A549 (cell line): ENCODE data around the gene NRTN.

Experiments
- CHD2 ChIP-seq: fragments of 150-350 bp; IDR thresholded peaks from 2 replicates; pipeline ENCODE4 v1.6.1; 2014; ENCODE audit warnings: low read length; ENCODE audit not compliant: partially characterized antibody
- FOSL2 ChIP-seq, 2 experiments: fragments of 450-650 bp in 1 of 2; fragments of >200 bp in 1 of 2; sonication (Bioruptor Twin) in 1 of 2; formaldehyde crosslinking; IDR thresholded peaks; 2 replicates each; pipeline versions ENCODE4 v1.5.0 to v1.6.1; 2016 to 2020; ENCODE audit warnings: mild to moderate bottlenecking in 1 of 2, moderate library complexity in 1 of 2
- HOXB13 ChIP-seq: fragments of 250-450 bp; sonication (Bioruptor Pico); IDR thresholded peaks from 2 replicates; pipeline ENCODE4 v1.5.0; 2020; ENCODE audit warnings: low read depth, mild to moderate bottlenecking, moderate library complexity
- POLR2A ChIP-seq: IDR thresholded peaks from 2 replicates; pipeline ENCODE4 v1.6.1; 2012; ENCODE audit warnings: mild to moderate bottlenecking, low read length
- RCOR1 ChIP-seq: fragments of 150-350 bp; IDR thresholded peaks from 2 replicates; pipeline ENCODE4 v1.6.1; 2014; ENCODE audit warnings: antibody characterized with exemption, low read length, low read depth
- ZNF302 ChIP-seq: fragments of 250-450 bp; sonication (Bioruptor Pico); IDR thresholded peaks from 2 replicates; pipeline ENCODE4 v1.9.0; 2021; ENCODE audit warnings: inconsistent platforms, mild to moderate bottlenecking, moderate library complexity
- TF ChIP-seq, protein P1 (sequence below): fragments of >200 bp; sonication (Bioruptor Twin); formaldehyde crosslinking; IDR thresholded peaks from 3 replicates; pipeline ENCODE4 v1.5.1; 2016

DNA sequence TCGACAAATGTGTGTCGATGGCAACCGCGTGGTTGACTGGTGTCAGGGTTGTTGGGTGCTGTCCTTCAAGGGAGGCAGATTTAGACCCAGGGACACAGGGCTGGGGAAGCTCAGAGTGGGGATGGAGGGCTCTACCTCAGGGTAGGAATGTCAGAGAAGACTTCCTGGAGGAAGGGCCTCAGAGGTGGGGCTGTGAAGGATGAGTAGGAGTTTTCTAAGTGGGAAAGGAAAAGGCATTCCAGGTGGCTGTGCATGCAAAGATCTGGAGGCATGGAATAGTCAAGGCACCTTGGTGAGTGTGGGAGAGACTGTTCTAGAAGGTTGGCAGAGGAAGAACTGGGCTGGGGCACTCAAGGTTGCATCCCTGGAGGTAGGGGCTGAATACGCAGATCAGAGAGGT lies 2.0 kb downstream of the NRTN start:
- TF ChIP-seq, protein P1, sequence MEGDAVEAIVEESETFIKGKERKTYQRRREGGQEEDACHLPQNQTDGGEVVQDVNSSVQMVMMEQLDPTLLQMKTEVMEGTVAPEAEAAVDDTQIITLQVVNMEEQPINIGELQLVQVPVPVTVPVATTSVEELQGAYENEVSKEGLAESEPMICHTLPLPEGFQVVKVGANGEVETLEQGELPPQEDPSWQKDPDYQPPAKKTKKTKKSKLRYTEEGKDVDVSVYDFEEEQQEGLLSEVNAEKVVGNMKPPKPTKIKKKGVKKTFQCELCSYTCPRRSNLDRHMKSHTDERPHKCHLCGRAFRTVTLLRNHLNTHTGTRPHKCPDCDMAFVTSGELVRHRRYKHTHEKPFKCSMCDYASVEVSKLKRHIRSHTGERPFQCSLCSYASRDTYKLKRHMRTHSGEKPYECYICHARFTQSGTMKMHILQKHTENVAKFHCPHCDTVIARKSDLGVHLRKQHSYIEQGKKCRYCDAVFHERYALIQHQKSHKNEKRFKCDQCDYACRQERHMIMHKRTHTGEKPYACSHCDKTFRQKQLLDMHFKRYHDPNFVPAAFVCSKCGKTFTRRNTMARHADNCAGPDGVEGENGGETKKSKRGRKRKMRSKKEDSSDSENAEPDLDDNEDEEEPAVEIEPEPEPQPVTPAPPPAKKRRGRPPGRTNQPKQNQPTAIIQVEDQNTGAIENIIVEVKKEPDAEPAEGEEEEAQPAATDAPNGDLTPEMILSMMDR = no peak
- TF ChIP-seq POLR2A (no peak), RCOR1 (no peak), FOSL2 (IDR thresholded peaks at IDR 0.05) (no peak), FOSL2 (CRISPR knock-in tag; IDR thresholded peaks at IDR 0.05) (no peak), CHD2 (no peak), ZNF302 (CRISPR knock-in tag) (no peak), HOXB13 (CRISPR knock-in tag) (no peak)
